Muscle of back (tissue), 11 donors: ENCODE results near the gene NCEH1. TPM values are rescaled to one million over a fixed set of nuclear protein-coding genes. Genes with fewer than 3 reads are reported as not detected.
A peak's percentile ranks its signal among the peaks of the same experiment; 100 is the strongest.
"Not testable (repeated sequence)": the region's sequence is repeated elsewhere in the genome, so short reads cannot be mapped to it uniquely, and the experiment has no call there.

Experiments
- DNase-seq, 3 donors: peaks; one replicate each; pipeline versions ENCODE4 v3.0.0 to v3.0.0-alpha.2; 2013
- polyA plus RNA-seq, 10 donors: library from polyadenylated mRNA; unstranded; fragments of 120-200 nt; gene quantifications; one replicate each; pipeline ENCODE4 v1.2.1, GENCODE V29; 2013; ENCODE audit not compliant: insufficient read length in 10 of 10

The NCEH1 gene
- polyA plus RNA-seq, 10 donors: 1.8 to 2.8 (median 2.3) TPM

- DNase-seq: no peak
These were observed 32.8 kb downstream of the NCEH1 start for GRCh38 chr3:172678068-172678467.

- DNase-seq: no peak
These were observed 34.5 kb downstream of the NCEH1 start for GRCh38 chr3:172676196-172676922.

GRCh38 chr3:172675441-172676193 is 35.2 kb downstream of the NCEH1 start:
- DNase-seq: peak; percentile 25 to 50 (median 40)

- peak in 1 of 3 donors; percentile 31 for DNase-seq
These were observed 37.6 kb downstream of the NCEH1 start for GRCh38 chr3:172673210-172673679.

- DNase-seq: no peak
These were observed 41.8 kb downstream of the NCEH1 start for GRCh38 chr3:172669021-172669420.

- DNase-seq: peak; percentile 70 to 81 (median 76)
These were observed 43.8 kb downstream of the NCEH1 start for GRCh38 chr3:172666873-172667694.

- DNase-seq: no peak
These were observed 44.5 kb downstream of the NCEH1 start for GRCh38 chr3:172666181-172666872.

- DNase-seq: not testable (repeated sequence)
These were observed 45.4 kb downstream of the NCEH1 start for GRCh38 chr3:172665510-172665909.

- DNase-seq: not testable (repeated sequence)
These were observed 50.4 kb downstream of the NCEH1 start for GRCh38 chr3:172660421-172660820.

- DNase-seq: no peak
These were observed 51.4 kb downstream of the NCEH1 start for GRCh38 chr3:172659246-172660002.

GRCh38 chr3:172658344-172659245 is 52.3 kb downstream of the NCEH1 start:
- DNase-seq: peak in 2 of 3 donors; percentile 23 to 93

- DNase-seq: no peak
These were observed 54.3 kb downstream of the NCEH1 start for GRCh38 chr3:172656602-172657001.

- no peak for DNase-seq
These were observed 55.5 kb downstream of the NCEH1 start for GRCh38 chr3:172655388-172655787.

GRCh38 chr3:172654470-172654869 is 56.4 kb downstream of the NCEH1 start:
- DNase-seq: no peak

- no peak for DNase-seq
These were observed 57.8 kb downstream of the NCEH1 start for GRCh38 chr3:172653004-172653572.

GRCh38 chr3:172651936-172652625 is 58.8 kb downstream of the NCEH1 start:
- no peak for DNase-seq

GRCh38 chr3:172649987-172650386 is 60.9 kb downstream of the NCEH1 start:
- DNase-seq: no peak

GRCh38 chr3:172648747-172649146 is 62.1 kb downstream of the NCEH1 start:
- no peak for DNase-seq

GRCh38 chr3:172647823-172648222 is 63.0 kb downstream of the NCEH1 start:
- no peak for DNase-seq
